Measurements from ENCODE around the gene ATP6V0B. TPM values are rescaled to one million over a fixed set of nuclear protein-coding genes. Genes with fewer than 3 reads are reported as not detected.

The ATP6V0B gene
- total and polyA plus RNA-seq, 9 of the 15 experiments (the other 6 are each of a cell fraction or from before 2014, with no cell fraction given): 137 to 328 (median 220) TPM

GRCh38 chr1:44014365-44015104, 39.8 kb downstream of the ATP6V0B start:
- no peaks in the 10 kb centered on the region for H3K27me3 ChIP-seq (ENCODE audit: control insufficient read depth in 2 of 2, insufficient read depth in 2 of 2, low read length in 2 of 2)
- BruUV-seq (replicated peaks): no TSS peak
- ATAC-seq (peak; percentile 25), DNase-seq (ENCODE audit: extremely low read depth in 1 of 4, low spot score in 3 of 4) (no peak), FAIRE-seq (peak; percentile 58)
- peaks cover 6 to 49% of the 10 kb centered on the region in 2 experiments; a peak in 4 of 5 replicates for H3K4me1 ChIP-seq (replicated peaks in 1 of 2; ENCODE audit: control insufficient read depth in 2 of 2, insufficient read depth in 2 of 2, low read length in 2 of 2)
- H3K36me3 ChIP-seq (ENCODE audit: control insufficient read depth, insufficient read depth, low read length): no peaks in the 10 kb centered on the region
- no peaks in the 10 kb centered on the region for H3K79me2 ChIP-seq (ENCODE audit: control insufficient read depth, insufficient read depth, low read length)
- no peak overlapping the region for H2AFZ ChIP-seq (ENCODE audit: low read depth, low read length)
- H4K20me1 ChIP-seq (replicated peaks; ENCODE audit: control insufficient read depth, insufficient read depth, low read length): no peaks in the 10 kb centered on the region; the same call in 1 of the 2 replicates
- intact Hi-C loops (cut with micrococcal nuclease) (no loop called here), in situ Hi-C loops (cut with MboI) (no loop called here)
- H3K27ac ChIP-seq (ENCODE audit: extremely low read depth, low read depth, low read length): no peak overlapping the region
- 0 out of 2 replicates have a peak overlapping the region, but pooled peaks have one; percentile 5 for H3K4me2 ChIP-seq (ENCODE audit: insufficient read depth, low read length)
- ChIA-PET POLR2A (interaction anchor here (0.7 to 3.9 kb wide), 8 partner anchors 9 to 34 kb away, joined by 4 to 29 read pairs (median 6); partner anchors contain the start of gene SLC6A9), CTCF (ENCODE audit: low intra/inter-chr PET ratio) (interaction anchor here (1.1 kb wide), 1 partner anchor 22 kb away, joined by 3 read pairs; no protein-coding TSS in a partner anchor)
- no peaks in the 10 kb centered on the region for H3K9me3 ChIP-seq (replicated peaks; ENCODE audit: control insufficient read depth, insufficient read depth, low read depth, low read length)
- no peak overlapping the region for H3K4me3 ChIP-seq
- 17% methylated on average over 8 of the region's 8 CpGs for WGBS (ENCODE audit: insufficient coverage, low coverage, missing lambda C conversion rate)
- no peaks in the 10 kb centered on the region for H3K9me1 ChIP-seq (ENCODE audit: control insufficient read depth, insufficient read depth, low read length)
- H3K9ac ChIP-seq (ENCODE audit: insufficient read depth in 1 of 2, low read depth in 2 of 2, low read length in 2 of 2): peak overlapping the region in 1 of 2 experiments; percentile 84; a peak in 2 of 4 replicates
- TF ChIP-seq FOXK1 (CRISPR knock-in tag; IDR thresholded peaks at IDR 0.05; ENCODE audit: borderline replicate concordance) (no peak), TSHZ1 (CRISPR knock-in tag; IDR thresholded peaks at IDR 0.05) (no peak), CTCF (IDR thresholded peaks at IDR 0.05 in 2 of 3, conservative IDR thresholded peaks at IDR 0.05 in 1 of 3; ENCODE audit: insufficient read depth in 2 of 3, low read depth in 1 of 3, low read length in 3 of 3) (no peak), THAP7 (CRISPR knock-in tag; IDR thresholded peaks at IDR 0.05) (no peak), GTF2A2 (tag; IDR thresholded peaks at IDR 0.05) (no peak), ZNF3 (CRISPR knock-in tag; IDR thresholded peaks at IDR 0.05) (no peak)

Measured in K562 (cell line).